ENCODE measurements around the gene SENP1. TPM values are rescaled to one million over a fixed set of nuclear protein-coding genes. Genes with fewer than 3 reads are reported as not detected.
"Not testable (repeated sequence)": the region's sequence is repeated elsewhere in the genome, so short reads cannot be mapped to it uniquely, and the experiment has no call there.

The SENP1 gene
- polyA plus RNA-seq, 1 donor from 2014 or later: 14.0 TPM

DNA sequence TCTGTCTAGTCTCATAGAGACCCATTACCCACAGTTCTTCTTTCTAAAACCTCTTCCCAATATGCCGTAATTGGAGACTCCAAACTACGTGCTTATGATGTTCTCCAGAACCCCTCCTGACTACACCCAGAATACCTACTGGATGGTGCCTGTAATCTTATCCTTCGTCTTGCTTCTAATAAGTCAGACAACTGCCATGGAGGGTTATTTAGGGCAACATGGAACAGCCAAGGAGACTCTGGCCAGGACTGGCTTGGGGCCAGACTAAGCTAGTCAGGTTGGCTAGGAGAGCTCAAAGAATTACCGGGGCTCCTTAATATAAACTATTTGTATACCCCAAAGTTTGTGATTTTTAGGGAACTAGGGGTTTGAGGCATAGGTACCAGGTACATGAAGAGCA lies 20.1 kb upstream of the SENP1 start:
- peaks cover 11% of the 10 kb centered on the region for H3K79me2 ChIP-seq (replicated peaks; ENCODE audit: insufficient read depth, low read length)
- H4K20me1 ChIP-seq (ENCODE audit: insufficient read depth): no peaks in the 10 kb centered on the region
- H3K27me3 ChIP-seq (ENCODE audit: insufficient read depth, low read depth, low read length): no peaks in the 10 kb centered on the region
- TF ChIP-seq EZH2 (IDR thresholded peaks at IDR 0.05; ENCODE audit: borderline replicate concordance, insufficient read depth, low read length, poor library complexity, severe bottlenecking) (no peak), SMC3 (conservative IDR thresholded peaks at IDR 0.05; ENCODE audit: poor library complexity) (no peak), REST (IDR thresholded peaks at IDR 0.05; ENCODE audit: borderline replicate concordance) (no peak), RAD21 (conservative IDR thresholded peaks at IDR 0.05) (no peak), EP300 (conservative IDR thresholded peaks at IDR 0.05; ENCODE audit: poor library complexity, severe bottlenecking) (no peak), POLR2AphosphoS5 (IDR thresholded peaks at IDR 0.05) (no peak), MXI1 (conservative IDR thresholded peaks at IDR 0.05; ENCODE audit: poor library complexity, severe bottlenecking) (no peak), TAF1 (IDR thresholded peaks at IDR 0.05; ENCODE audit: low read depth) (no peak)
- TF ChIP-seq, protein P1, sequence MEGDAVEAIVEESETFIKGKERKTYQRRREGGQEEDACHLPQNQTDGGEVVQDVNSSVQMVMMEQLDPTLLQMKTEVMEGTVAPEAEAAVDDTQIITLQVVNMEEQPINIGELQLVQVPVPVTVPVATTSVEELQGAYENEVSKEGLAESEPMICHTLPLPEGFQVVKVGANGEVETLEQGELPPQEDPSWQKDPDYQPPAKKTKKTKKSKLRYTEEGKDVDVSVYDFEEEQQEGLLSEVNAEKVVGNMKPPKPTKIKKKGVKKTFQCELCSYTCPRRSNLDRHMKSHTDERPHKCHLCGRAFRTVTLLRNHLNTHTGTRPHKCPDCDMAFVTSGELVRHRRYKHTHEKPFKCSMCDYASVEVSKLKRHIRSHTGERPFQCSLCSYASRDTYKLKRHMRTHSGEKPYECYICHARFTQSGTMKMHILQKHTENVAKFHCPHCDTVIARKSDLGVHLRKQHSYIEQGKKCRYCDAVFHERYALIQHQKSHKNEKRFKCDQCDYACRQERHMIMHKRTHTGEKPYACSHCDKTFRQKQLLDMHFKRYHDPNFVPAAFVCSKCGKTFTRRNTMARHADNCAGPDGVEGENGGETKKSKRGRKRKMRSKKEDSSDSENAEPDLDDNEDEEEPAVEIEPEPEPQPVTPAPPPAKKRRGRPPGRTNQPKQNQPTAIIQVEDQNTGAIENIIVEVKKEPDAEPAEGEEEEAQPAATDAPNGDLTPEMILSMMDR (IDR thresholded peaks at IDR 0.05; ENCODE audit: poor library complexity, severe bottlenecking): no peak
- no peaks in the 10 kb centered on the region for H3K9me3 ChIP-seq (ENCODE audit: low read length)
- H3K4me2 ChIP-seq (ENCODE audit: low read length): no peak overlapping the region
- H3K9me2 ChIP-seq (ENCODE audit: insufficient read depth, low read length): no peaks in the 10 kb centered on the region
- H3K27ac ChIP-seq (ENCODE audit: low read length): no peak overlapping the region
- no peak overlapping the region for H2AFZ ChIP-seq (ENCODE audit: low read depth, low read length)
- no peak overlapping the region for H3K4me3 ChIP-seq (ENCODE audit: low read length)
- no peaks in the 10 kb centered on the region for H3F3A ChIP-seq (ENCODE audit: insufficient read depth, low read length, poor library complexity, severe bottlenecking)
- H3K9ac ChIP-seq (ENCODE audit: low read length): no peak overlapping the region
- H3K36me3 ChIP-seq (ENCODE audit: insufficient read depth, low read length): peaks cover 4% of the 10 kb centered on the region

DNA sequence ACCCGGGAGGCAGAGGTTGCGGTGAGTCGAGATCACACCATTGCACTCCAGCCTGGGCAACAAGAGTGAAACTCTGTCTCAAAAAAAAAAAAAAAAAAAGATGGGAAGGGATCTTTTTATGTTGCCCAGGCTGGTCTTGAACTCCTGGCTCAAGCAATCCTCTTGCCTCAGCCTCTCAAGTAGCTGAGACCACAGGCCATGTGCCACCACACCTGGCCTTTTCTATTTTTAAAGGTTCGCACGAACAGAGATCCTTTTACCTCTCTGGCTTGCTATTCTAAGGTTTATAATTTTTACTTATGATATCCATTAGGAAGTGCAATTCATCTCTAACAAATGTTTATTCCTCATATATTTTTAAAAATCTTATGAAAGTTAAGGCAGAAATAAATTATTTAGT lies 19.7 kb upstream of the SENP1 start:
- not testable (repeated sequence) for H2AFZ ChIP-seq (ENCODE audit: low read depth, low read length); H3K4me3 ChIP-seq (ENCODE audit: low read length); H3K27me3 ChIP-seq (ENCODE audit: insufficient read depth, low read depth, low read length); H3F3A ChIP-seq (ENCODE audit: insufficient read depth, low read length, poor library complexity, severe bottlenecking); H3K4me2 ChIP-seq (ENCODE audit: low read length); H4K20me1 ChIP-seq (ENCODE audit: insufficient read depth); H3K9me2 ChIP-seq (ENCODE audit: insufficient read depth, low read length); H3K9ac ChIP-seq (ENCODE audit: low read length); H3K27ac ChIP-seq (ENCODE audit: low read length); H3K9me3 ChIP-seq (ENCODE audit: low read length); H3K36me3 ChIP-seq (ENCODE audit: insufficient read depth, low read length)
- H3K79me2 ChIP-seq (replicated peaks; ENCODE audit: insufficient read depth, low read length): peaks cover 15% of the 10 kb centered on the region

- Histone ChIP-seq H3K79me2 (replicated peaks; ENCODE audit: insufficient read depth, low read length) (peaks cover 16% of the 10 kb centered on the region), H3K27me3 (ENCODE audit: insufficient read depth, low read depth, low read length) (no peaks in the 10 kb centered on the region), H3F3A (ENCODE audit: insufficient read depth, low read length, poor library complexity, severe bottlenecking) (no peaks in the 10 kb centered on the region), H3K36me3 (ENCODE audit: insufficient read depth, low read length) (peaks cover 4% of the 10 kb centered on the region), H3K27ac (ENCODE audit: low read length) (no peak overlapping the region), H3K9me2 (ENCODE audit: insufficient read depth, low read length) (no peaks in the 10 kb centered on the region), H3K9ac (ENCODE audit: low read length) (no peak overlapping the region), H3K4me3 (ENCODE audit: low read length) (no peak overlapping the region), H3K4me2 (ENCODE audit: low read length) (no peak overlapping the region), H4K20me1 (ENCODE audit: insufficient read depth) (no peaks in the 10 kb centered on the region), H3K9me3 (ENCODE audit: low read length) (no peaks in the 10 kb centered on the region), H2AFZ (ENCODE audit: low read depth, low read length) (no peak overlapping the region)
- TF ChIP-seq, protein P1 (IDR thresholded peaks at IDR 0.05; ENCODE audit: poor library complexity, severe bottlenecking): no peak
- no peak for TF ChIP-seq POLR2AphosphoS5 (IDR thresholded peaks at IDR 0.05)
- TF ChIP-seq MXI1 (conservative IDR thresholded peaks at IDR 0.05; ENCODE audit: poor library complexity, severe bottlenecking): no peak
- TF ChIP-seq EP300 (conservative IDR thresholded peaks at IDR 0.05; ENCODE audit: poor library complexity, severe bottlenecking): no peak
- TF ChIP-seq SMC3 (conservative IDR thresholded peaks at IDR 0.05; ENCODE audit: poor library complexity): no peak
- no peak for TF ChIP-seq TAF1 (IDR thresholded peaks at IDR 0.05; ENCODE audit: low read depth)
- TF ChIP-seq REST (IDR thresholded peaks at IDR 0.05; ENCODE audit: borderline replicate concordance): no peak
- no peak for TF ChIP-seq EZH2 (IDR thresholded peaks at IDR 0.05; ENCODE audit: borderline replicate concordance, insufficient read depth, low read length, poor library complexity, severe bottlenecking)
- no peak for TF ChIP-seq RAD21 (conservative IDR thresholded peaks at IDR 0.05)
These were observed 17.3 kb upstream of the SENP1 start for GRCh38 chr12:48123169-48123568.
